RWPE1 (cell line): ENCODE results near the gene PCDH19.

Experiments
- CTCF ChIA-PET: fragments of 350-600 bp; sonication (Branson Sonifier 250); formaldehyde crosslinking; extraction: SDS; loops from one replicate; lab custom pipeline; 2021; lab: Yijun Ruan, JAX
- POLR2A ChIA-PET: fragments of 400-600 bp; formaldehyde crosslinking; extraction: SDS; loops from one replicate; lab custom pipeline; 2020; ENCODE audit warnings: antibody characterized with exemption; ENCODE audit not compliant: low non-redundant PET; lab: Yijun Ruan, JAX
- DNase-seq: peaks from one replicate; pipeline ENCODE4 v3.0.0; 2012; ENCODE audit warnings: low spot score
- H3K27ac ChIP-seq: fragments of 450-650 bp; 2 replicates; pipeline ENCODE4 v1.5.1; 2017
- TF ChIP-seq, protein P1 (sequence below): fragments of 450-650 bp; conservative IDR thresholded peaks from 2 replicates; pipeline ENCODE4 v1.5.1; 2017; ENCODE audit warnings: low read depth, mild to moderate bottlenecking

The PCDH19 gene

DNA sequence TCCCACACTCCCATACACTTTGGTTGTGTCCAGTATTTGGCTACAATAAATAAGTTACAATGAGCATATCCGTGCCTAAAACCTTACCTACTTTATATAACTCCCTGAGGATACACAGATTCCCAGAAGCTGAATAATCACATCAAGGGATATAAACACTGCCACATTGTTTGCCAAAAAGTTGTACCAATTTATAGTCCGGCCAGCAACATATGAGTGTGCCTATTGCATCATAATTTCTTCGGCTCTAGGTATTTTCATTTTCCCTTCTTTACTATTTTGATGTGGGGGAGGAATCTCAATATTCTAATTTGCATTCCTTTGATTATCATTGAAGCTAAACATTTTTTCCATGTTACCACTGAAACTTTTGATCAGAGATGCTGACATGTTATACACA lies 146.4 kb downstream of the PCDH19 start:
- ChIA-PET POLR2A (no interaction called here), CTCF (no interaction called here)
- no peak for DNase-seq
- TF ChIP-seq, protein P1, sequence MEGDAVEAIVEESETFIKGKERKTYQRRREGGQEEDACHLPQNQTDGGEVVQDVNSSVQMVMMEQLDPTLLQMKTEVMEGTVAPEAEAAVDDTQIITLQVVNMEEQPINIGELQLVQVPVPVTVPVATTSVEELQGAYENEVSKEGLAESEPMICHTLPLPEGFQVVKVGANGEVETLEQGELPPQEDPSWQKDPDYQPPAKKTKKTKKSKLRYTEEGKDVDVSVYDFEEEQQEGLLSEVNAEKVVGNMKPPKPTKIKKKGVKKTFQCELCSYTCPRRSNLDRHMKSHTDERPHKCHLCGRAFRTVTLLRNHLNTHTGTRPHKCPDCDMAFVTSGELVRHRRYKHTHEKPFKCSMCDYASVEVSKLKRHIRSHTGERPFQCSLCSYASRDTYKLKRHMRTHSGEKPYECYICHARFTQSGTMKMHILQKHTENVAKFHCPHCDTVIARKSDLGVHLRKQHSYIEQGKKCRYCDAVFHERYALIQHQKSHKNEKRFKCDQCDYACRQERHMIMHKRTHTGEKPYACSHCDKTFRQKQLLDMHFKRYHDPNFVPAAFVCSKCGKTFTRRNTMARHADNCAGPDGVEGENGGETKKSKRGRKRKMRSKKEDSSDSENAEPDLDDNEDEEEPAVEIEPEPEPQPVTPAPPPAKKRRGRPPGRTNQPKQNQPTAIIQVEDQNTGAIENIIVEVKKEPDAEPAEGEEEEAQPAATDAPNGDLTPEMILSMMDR: no peak
- no peak overlapping the region for H3K27ac ChIP-seq

DNA sequence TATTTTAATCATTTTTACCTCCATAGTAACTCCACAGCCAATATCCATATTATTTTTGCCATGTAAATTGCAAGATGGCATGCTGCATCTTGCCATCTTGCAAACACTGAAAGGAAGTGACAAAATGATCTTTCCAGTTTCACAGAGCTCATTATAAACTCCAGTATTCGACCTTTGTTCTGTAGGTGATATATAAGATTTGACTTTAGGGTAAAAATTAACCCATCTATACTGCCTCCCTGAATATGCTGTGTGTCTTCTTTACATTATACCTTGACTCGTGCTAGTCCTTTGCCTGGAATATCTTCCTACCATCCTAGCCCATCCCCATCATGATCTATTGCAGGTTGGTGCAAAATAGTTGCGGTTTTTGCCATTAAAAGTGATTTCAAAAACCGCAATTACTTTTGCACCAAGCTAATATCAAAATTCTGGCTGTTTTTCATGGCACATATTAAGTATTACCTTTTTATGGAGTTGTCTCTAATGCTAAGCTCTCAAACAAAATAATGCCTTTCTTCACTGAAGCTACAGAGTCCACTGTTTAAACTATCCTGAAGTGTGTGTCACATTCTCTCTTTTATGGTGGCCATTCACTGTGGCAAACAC lies 161.1 kb downstream of the PCDH19 start:
- no peak for DNase-seq
- TF ChIP-seq, protein P1: no peak
- H3K27ac ChIP-seq: no peak overlapping the region
- ChIA-PET POLR2A (no interaction called here), CTCF (no interaction called here)

DNA sequence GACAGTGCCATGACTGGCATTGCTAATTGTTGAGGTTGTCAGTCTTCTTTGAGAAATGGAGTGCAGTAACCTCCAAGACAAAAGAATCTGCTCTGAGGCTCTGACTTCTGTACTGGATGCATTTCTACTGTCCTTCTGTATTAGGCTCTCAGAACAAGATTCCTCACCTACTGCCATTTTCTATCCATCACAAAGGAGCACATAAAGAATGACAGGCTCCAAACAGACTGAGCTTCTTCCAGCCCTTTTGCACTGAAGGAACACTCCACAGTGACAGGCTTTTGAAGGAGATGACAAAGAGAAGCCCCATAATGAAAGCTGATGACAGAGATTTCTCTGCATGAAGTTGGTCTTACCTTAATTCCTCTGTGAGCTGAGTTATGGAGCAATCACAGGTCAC lies 162.2 kb downstream of the PCDH19 start:
- DNase-seq: no peak
- POLR2A ChIA-PET: no interaction called here
- TF ChIP-seq, protein P1: no peak
- no peak overlapping the region for H3K27ac ChIP-seq
- CTCF ChIA-PET: no interaction called here

DNA sequence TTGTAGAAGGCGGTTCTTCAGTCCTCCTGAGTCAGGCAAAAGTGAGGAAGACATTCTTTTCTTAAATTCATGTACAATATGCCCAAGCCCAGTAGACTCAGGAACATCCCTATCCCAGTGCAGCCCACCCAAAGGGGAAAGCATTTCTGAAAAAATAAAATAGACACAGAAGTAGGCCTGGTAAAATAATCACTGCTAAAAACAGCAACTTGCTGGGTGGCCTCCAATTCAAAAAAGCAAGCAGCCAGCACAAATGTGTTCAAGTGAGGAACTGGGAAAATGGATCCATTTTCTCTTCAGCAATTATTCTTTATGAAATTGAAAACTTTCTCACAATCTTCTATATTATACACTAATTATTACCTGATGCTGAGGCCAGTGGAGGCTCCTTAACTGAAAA lies 165.4 kb downstream of the PCDH19 start:
- ChIA-PET CTCF (no interaction called here), POLR2A (no interaction called here)
- TF ChIP-seq, protein P1: no peak
- H3K27ac ChIP-seq: no peak overlapping the region
- no peak for DNase-seq
